ENCODE results near the gene WWOX.

GRCh38 chr16:78116946-78117345 is 17.5 kb downstream of the WWOX start:
- no peak for TF ChIP-seq SUZ12 (IDR thresholded peaks at IDR 0.05; ENCODE audit: extremely low read depth, insufficient read depth, insufficient read length)
- TF ChIP-seq ZNF274 (IDR thresholded peaks at IDR 0.05; ENCODE audit: low read depth, low read length): no peak

All from NT2/D1 (cell line).